ENCODE data around the gene DERA.
"Not testable (repeated sequence)": the region's sequence is repeated elsewhere in the genome, so short reads cannot be mapped to it uniquely, and the experiment has no call there.

Gene DERA

DNA sequence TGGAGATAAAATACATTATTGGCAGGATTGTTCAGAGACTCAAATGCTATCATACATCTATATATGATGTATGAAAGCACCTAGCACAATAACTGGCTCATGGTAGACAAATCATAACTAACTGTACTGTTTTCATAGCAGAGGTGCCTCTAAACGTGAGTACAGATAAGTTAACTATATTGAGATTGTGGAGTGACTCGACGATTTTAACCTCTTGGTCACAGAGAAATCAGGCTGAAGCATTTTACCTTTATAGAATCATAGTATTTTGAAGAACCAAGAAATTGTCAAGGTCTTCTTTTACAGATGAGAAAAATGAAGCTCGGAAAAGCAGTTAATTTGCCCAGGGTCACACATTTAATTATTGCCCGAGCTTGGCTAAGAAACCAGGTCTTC lies 666 bp upstream of the DERA start:
- DNase-seq, result no peak

DNA sequence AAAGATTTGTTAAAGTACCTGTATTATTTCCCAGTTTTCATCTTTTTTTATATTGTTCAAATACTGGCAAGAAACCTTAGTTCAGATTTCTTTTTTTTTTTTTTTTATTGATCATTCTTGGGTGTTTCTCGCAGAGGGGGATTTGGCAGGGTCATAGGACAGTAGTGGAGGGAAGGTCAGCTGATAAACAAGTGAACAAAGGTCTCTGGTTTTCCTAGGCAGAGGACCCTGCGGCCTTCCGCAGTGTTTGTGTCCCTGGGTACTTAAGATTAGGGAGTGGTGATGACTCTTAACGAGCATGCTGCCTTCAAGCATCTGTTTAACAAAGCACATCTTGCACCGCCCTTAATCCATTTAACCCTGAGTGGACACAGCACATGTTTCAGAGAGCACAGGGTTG lies 799 bp downstream of the DERA start:
- not testable (repeated sequence) for DNase-seq

DNA sequence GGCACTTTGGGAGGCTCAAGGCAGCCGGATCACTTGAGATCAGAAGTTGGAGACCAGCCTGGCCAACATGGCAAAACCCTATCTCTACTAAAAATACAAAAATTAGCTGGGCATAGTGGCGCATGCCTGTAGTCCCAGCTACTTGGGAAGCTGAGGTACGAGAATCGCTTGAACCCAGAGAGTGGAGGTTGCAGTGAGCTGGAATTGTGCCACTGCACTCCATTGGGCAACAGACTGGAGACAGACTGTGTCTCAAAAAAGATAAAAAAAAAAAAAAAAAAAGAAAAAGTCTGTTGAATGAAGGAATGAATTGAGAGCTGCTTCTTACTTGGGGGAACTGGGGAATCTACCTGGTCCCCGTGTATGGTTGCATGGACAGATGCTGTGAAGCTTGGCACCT lies 3.0 kb downstream of the DERA start:
- not testable (repeated sequence) for DNase-seq

DNA sequence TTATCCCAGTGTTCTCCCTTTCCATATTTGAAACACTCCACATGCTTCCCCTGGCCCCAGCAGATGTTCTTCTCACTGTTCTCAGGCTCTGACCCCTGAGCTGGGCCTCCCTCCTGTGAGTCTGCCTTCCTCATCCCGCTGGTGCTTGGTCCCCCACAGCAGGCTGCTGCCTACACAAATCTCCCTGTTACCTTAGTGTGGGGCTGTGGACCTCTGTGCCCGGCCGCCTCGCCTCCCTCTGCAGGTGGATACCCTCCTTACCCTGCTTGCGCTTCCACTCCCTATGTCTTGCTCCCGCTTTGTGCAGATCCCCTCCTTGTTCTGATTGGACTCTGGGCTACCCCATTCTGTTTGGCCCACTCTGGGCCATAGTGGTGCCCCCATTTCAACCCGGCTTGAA lies 6.9 kb downstream of the DERA start:
- no peak for DNase-seq

DNA sequence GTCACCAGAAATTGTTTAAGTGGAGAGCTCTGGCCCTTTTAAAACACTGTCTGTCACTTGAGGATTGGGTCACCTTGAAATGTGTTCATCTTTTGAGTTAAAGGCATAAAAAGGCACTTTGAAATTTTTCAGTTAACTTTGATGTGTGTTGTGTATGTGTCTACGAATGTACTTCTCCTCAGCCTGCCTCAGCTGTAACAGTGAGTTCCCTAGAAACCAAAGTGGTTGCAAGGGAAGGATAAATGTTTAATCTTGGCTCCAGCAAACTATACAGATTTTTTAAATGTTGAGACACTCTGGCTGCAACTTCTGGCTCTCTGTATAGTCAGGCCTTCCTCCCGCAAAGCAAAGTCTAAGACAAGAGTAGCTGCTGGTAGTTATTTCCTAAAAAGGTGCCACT lies 8.3 kb downstream of the DERA start:
- no peak for DNase-seq

DNA sequence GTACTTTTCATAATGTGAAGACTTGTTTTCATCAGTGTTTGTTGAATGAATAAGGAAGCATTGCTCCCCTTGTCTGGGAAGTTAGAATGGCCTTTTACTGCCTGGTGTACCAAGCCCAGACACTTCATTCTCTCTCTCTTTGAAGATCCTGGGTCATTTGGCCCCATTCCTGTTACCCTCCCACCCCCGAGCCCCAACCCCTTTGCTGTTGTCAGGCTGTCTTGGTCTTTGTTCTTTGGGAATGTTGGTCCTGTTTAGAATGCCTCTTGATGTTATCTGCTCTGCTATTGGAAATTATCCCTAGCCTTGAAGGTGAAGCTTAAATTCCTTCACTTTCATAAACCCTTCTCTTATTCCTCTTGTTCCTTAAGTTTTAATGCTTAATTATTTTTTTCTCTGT lies 13.8 kb downstream of the DERA start:
- DNase-seq, result no peak

DNA sequence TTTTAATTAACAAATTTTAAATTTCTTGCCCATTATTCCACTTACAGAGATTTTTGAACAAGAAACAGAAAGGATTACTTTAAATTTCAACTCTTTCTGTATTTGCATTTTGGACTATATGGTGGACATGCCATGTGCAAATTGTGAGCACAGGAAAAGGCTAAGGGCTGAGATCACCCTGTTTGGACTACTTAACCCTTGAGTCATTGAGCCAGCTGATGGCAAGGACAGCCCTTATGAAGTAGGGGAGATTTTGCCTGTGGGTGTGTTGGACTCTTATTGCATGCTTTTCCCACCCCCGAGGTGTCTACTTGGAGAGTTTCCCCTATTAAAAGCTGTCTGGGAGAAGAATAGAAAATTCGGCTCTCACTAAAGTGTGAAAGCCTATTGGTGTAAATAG lies 17.2 kb downstream of the DERA start:
- no peak for DNase-seq

DNA sequence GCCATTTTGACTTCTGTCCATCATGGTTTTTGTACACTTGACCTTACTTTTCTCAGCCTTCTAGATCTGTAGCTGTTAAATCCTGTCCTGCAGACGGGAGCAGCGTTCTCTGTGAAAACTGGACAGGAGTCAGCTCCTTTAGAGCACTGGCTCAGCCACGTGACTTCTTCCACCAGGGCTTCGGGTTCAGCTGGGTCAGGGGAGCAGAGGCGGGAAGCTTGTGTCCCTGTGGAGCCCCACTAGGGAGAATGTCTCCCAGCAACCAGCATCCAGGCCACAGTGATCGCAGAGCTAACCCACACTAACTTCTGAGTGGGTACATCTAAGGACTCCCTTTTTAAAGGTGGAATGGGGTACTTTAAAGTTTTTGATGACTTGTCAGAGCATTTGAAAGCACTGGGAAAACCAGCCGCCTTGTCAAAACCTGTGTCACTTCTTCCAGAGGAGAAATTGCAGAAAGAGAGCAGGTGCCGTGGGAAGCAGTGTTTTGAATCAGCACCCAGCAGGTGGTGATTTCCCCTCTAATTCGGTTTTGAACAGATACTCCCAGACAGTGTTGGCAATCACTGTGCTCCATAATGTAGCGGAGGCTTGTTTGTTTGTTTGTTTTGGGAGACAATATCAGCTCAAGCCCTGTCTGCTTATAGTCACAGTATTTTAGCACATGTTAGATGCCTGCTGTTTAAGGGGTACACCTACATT lies 17.9 kb downstream of the DERA start:
- DNase-seq, result no peak

DNA sequence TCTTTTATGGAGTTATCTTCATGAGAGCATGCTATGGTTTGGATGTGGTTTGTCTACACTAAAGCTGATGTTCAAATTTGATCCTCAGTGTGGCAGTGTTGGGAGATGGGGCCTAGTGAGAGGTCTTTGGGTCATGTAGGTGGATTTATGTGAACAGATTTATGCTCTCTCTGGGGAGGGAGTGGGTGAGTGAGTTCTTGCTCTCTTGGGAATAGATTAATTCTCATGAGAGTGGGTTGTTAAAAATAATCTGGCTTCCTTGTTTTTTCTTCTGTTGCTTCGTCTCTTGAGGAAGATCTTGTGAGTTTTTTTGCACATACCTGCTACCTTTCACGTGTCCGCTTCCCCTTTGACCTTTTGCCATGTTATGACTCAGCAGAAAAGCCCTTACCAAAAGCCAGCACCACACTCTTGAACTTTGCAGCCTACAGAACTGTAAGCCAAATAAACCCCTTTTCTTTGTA lies 20.5 kb downstream of the DERA start:
- no peak for DNase-seq

DNA sequence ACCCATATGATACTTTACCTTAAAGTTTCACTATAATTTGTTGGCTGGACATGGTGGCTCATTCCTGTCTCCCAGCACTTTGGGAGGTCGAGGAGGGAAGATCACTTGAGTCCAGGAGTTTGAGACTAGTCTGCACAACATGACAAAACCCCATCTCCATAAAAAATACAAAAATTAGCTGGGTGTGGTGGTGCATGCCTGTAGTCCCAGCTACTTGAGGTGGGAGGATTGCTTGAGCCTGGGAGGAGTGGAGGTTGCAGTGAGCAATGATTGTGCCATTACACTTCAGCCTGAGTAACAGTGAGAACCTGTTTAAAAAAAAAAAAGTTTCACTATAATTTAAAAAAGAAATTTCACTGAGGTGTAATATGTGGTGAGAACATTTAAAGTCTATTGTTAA lies 21.2 kb downstream of the DERA start:
- no peak for DNase-seq

DNA sequence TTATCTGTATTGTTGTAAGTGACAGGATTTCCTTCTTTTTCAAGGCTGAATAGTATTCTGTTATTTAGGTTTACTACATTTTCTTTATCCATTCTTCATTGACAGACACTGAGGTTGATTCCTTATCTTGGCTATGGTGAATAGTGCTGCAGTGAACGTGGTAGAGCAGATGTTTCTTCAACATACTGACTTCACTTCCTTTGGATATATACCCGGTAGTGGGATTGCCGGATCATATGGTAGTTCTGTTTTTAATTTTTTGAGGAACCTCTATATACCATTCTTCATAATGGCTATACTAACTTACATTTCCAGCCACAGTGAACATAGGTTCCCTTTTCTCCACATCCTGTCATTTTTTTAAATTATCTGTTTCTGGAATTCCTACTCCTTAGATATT lies 21.8 kb downstream of the DERA start:
- DNase-seq, result no peak

DNA sequence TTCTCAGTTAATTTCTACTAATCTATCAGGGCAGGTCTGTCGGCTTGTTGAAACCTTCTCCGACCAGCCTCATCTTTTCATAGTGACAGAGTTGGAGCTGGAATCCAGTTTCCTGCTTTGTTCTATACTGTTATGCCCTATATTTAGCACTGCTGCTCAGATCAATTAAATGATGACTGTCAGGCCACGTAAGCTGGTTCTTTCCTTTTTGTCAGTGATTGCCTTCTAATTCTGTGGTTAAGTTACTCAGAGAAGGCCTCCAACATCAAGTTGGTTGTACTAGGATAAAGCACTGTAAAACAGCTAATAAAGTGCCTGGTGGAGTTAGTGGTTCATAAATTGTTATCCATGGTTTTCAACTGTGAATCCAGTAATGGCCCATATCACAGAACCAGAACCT lies 22.6 kb downstream of the DERA start:
- DNase-seq, result no peak

DNA sequence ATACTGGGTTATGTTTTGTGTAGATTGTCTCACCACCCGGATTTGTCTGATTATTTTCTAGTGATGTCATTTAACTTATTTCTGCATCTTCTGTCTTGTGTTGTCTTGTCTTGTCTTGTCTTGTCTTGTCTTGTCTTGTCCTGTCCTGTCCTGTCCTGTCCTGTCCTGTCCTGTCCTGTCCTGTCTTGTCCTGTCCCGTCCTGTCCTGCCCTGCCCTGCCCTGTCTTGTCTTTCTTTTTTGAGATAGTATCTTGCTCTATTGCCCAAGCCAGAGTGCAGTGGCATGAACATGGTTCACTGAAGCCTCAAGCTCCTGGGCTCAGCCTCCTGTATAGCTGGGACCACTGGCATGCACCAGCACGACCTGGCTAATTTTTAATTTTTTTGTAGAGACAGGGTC lies 25.6 kb downstream of the DERA start:
- DNase-seq, result no peak

DNA sequence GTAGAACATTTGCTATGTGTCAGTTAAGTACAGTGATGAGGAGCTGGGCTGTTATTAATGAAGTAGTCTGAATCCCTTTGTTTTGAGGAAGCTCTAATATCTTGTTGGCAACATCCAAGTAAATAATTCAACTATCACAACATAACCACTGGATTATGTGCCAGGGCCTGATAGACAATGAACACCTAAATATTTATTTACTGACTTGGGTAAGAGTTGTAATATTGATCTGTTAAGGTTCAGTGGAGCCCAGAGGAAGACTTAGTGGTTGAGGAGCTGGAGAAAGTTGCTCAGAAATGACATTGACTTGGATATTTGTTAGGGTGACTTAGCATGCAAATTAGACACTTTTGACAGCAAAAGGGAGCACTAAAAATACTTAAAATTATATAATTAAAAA lies 26.8 kb downstream of the DERA start:
- DNase-seq, result no peak

DNA sequence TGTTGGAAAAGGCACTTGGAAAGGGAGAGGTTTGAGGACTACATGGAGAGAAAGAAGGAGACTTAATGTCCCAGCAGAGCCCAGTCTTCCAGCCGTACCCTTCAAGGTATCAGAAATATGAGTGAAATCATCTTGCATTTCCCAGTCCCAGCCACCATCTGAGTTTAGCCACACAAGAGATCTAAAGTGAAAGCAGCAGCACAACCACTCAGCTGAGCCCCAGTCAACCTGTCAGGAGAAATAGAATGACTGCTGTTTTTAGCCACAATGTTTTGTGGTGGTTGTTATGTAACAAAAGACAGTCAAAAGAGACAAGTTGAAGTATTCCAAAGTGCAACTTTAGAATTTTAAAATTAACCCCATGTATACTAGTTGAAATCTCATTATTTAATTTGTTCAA lies 28.0 kb downstream of the DERA start:
- DNase-seq, result no peak

DNA sequence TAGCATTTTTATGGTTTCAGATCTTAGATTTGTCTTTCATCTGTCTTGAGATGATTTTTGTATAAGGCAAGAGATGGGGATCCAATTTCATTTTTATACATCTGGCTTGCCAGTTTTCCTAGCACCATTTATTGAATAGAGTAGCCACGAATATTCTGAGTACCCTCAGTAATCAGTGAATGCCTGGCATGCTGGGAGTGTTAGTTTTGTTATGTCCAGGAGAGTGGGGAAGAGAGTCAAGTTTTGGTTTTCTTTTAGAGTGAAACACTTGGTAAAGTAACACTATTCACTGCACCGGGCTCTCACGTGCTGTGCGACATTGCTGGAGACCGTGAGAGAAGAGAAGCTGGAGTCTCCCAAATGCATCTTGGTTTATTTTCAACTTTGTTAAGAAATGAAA lies 31.3 kb downstream of the DERA start:
- DNase-seq, result no peak

DNA sequence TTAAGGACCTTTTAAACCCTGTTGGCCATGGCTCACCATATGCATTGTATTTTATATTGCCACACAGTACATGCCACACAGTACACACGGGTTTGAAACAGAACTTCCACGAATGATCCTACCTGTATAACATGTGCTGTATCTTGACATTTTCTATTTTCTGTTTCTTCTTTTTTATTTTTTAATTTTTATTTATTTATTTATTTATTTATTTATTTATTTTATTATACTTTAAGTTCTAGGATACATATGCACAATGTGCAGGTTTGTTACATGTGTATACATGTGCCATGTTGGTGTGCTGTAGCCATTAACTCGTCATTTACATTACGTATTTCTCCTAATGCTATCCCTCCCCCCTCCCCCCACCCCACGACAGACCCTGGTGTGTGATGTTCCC lies 32.4 kb downstream of the DERA start:
- not testable (repeated sequence) for DNase-seq

DNA sequence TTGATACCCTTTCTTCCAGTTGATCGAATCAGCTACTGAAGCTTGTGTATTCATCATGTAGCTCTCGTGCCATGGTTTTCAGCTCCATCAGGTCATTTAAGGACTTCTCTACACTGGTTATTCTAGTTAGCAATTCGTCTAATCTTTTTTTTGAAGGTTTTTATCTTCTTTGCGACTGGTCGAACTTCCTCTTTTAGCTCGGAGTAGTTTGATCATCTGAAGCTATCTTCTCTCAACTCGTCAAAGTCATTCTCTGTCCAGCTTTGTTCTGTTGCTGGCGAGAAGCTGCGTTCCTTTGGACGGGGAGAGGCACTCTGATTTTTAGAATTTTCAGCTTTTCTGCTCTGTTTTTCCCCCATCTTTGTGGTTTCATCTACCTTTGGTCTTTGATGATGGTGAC lies 37.3 kb downstream of the DERA start:
- DNase-seq, result not testable (repeated sequence)

DNA sequence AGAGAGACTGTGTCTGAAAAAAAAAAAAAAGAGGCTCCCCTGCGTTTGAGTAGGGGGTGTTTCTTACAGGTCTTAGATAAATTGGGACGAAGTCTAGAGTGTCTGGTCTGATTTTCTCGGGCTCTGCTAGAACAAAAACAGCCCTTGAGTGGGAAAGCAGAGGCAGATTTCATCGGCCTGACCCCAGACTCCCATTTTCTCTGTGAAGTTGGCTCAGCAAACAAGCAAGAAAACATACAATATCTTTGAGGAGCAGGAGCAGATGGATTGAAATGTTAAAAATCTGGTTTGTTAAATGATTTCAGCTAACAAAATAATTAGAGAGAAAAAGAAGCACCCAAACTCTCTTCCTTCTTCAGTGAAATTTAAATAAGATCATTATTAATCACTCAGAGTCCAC lies 44.1 kb downstream of the DERA start:
- DNase-seq, result no peak

DNA sequence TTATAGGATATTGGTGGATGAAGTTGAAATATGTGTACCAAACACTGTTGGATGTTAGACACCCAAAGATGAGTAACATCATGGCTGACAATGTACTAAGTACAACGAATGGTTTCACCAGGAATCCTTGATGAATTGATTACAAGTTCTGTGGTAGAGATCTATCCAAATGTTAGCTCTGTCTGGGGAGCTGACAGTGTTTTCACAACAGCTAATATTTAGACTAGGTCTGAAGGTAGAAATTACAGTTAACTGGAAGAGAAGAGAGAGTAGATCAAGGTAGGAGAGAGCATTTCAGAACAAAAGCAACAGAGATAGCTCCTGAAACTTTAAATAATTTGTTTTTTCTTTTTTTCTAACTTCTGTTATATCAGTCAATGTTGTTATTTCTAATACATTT lies 44.9 kb downstream of the DERA start:
- no peak for DNase-seq

DNA sequence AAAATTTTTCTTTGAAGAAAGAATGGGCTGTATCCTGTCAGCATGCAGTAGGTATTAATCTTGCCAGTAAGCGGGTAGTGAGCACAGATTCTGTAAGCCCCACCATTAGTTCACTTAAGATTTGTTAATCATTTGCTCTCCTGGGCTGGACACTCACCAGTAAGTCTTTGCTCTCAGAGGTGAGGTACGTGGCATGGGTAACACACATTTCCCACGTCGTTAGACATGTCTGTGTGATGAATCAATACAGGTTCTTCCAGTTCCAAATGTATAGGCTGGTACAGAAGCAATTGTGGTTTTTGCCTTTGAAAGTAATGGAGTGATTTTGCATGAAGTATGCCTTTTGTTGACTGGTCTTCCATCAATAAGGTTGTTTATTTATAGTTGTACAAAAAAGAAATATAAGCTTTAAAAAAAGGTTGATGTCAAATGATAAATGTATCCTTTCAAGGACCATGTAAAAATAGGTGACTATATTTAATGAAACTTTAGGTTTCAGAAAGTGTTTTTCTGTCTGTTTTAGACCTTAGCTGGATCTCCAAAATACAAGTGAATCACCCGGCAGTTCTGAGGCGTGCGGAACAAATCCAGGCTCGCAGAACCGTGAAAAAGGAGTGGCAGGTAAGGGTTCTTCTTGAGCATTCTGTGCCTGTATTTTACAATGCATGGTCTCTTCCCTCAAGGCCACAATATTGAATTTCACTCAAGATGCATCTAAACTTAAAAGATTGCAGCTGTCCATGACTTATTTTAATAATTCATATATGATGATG lies 45.5 kb downstream of the DERA start:
- no peak for DNase-seq

DNA sequence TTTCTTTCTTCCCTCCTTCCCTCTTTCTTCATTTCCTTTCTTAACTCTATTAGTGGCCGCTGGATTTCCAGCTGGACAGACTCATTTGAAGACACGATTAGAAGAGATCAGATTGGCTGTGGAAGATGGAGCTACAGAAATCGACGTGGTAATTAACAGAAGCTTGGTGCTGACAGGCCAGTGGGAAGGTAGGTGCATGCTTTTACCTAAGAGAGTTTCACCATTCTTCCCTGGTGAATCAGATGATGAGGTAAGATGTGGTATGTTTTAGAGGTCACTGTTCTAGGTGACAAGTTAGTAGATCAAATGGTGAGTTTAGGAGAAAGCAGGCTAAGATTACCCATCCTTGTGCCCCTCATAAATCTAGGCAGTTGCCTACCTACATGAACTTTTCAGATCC lies 51.6 kb downstream of the DERA start:
- no peak for DNase-seq

DNA sequence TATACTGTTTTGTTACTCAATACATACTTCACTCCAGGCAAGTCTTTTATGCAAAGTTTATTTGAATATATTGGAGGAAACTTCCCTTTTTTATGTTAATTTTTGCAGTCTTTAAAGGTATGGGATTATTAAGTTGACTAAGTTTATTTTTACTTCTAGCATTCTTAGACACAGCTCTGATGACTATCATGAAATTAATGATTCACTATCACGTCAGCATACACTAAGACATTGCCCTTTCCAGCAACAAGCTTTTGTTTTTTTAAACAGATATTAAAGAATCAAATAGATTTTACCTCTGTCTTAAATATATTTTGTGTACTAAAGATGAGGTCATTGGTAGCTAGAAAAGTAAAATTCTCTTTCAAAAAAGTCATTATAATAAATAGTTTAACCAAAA lies 52.1 kb downstream of the DERA start:
- no peak for DNase-seq

DNA sequence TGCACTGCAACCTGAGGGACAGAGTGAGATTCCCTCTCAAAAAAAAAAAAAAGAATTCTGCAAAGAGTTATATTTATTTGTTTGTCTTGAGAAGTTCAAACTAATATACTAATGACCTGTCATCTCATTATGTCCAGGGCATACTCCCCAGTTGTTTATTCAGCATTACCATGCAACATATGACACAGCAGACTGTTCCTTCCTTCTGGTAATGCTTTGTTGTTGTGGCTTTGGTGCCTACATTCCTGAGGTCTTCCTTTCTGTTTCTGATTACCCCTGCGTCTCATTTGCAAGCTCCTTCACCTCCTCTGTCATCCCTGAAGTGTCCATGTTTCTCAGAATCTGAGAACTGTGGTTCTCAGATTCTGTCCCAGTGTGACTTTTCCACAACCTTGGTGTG lies 55.3 kb downstream of the DERA start:
- no peak for DNase-seq

DNA sequence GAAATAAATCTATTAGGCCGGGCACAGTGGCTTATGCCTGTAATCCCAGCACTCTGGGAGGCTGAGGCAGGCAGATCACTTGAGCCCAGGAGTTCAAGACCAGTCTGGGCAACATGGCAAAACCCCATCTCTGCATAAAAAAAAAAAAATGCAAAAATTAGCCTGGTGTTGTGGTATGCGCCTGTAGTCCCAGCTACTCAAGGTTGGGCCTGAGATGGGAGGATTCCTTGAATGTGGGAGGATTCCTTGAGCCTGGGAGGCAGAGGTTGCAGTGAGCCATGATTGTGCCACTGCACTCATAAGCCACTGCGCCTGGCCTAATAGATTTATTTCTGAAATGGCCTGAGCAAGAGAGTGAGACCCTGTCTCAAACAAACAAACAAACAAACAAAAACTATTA lies 55.9 kb downstream of the DERA start:
- DNase-seq, result not testable (repeated sequence)

Data from CD4-positive, alpha-beta T cell treated with Interleukin-4 for 1 hour (primary cell).